AG04450 (cell line): ENCODE results near the gene GPR158. TPM values are rescaled to one million over a fixed set of nuclear protein-coding genes. Genes with fewer than 3 reads are reported as not detected.

Experiments
- CTCF ChIA-PET: fragments of 300-600, 350-600 bp; formaldehyde crosslinking; extraction: SDS; loops from one replicate; lab custom pipeline; 2022; ENCODE audit warnings: antibody characterized with exemption, inconsistent platforms; lab: Charles Lee
- POLR2A ChIA-PET: fragments of 350-600 bp; formaldehyde crosslinking; extraction: SDS; loops from one replicate; lab custom pipeline; 2021; ENCODE audit warnings: antibody characterized with exemption, inconsistent platforms; lab: Yijun Ruan, JAX
- DNase-seq: peaks from one replicate; pipeline ENCODE4 v3.0.0-alpha.2; 2011; ENCODE audit warnings: low read depth, low spot score
- H3K27ac ChIP-seq: one replicate; pipeline ENCODE4 v1.5.1; 2012; ENCODE audit warnings: low read depth, low read length, control low read depth
- H3K27me3 ChIP-seq: one replicate; pipeline ENCODE4 v1.6.0; 2012; ENCODE audit warnings: low read length; ENCODE audit not compliant: control insufficient read depth, insufficient read depth
- H3K4me3 ChIP-seq: 2 replicates; pipeline ENCODE4 v1.5.1; 2011; ENCODE audit warnings: mild to moderate bottlenecking, low read depth, low read length, control low read depth
- H3K9me3 ChIP-seq: 2 replicates; pipeline ENCODE4 v1.5.1; 2012; ENCODE audit warnings: low read length; ENCODE audit not compliant: control insufficient read depth, insufficient read depth
- CTCF ChIP-seq: IDR thresholded peaks from 2 replicates; pipeline ENCODE4 v1.5.1; 2011; ENCODE audit warnings: low read depth, low read length, control low read depth, inconsistent platforms
- polyA plus RNA-seq: library from polyadenylated mRNA; depleted of rRNA; stranded (reverse); fragments of >200 nt; gene quantifications from 2 replicates; pipeline ENCODE4 v1.2.3, GENCODE V29; 2011

GPR158 gene
- polyA plus RNA-seq, 1 experiment = not detected

- ChIA-PET CTCF (no interaction called here), POLR2A (no interaction called here)
- Histone ChIP-seq H3K9me3 (peaks cover 2% of the 10 kb centered on the region; the same call in 1 of the 2 replicates), H3K4me3 (no peak overlapping the region), H3K27ac (no peak overlapping the region), H3K27me3 (no peaks in the 10 kb centered on the region)
- TF ChIP-seq CTCF = no peak
- DNase-seq = no peak
Measured at GRCh38 chr10:25561758-25562157, 387.0 kb downstream of the GPR158 start.

DNA sequence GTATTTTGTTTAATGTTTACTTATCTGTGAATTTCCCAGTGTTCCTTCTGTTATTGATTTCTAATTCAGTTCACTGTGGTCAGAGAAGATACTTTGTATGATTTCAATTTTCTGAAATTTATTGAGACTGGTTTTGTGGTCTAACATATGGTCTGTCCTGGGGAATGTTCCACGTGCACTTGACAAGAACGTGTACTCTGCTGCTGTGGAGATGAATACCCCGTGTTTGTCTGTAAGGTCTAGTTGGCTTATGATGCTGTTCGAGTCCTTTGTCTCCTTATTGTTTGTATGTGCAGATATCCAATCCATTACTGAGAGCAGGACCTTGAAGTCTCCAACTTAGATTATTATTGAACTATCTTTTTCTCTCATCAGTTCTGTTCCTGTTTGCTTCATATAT lies 387.7 kb downstream of the GPR158 start:
- ChIA-PET POLR2A (no interaction called here), CTCF (no interaction called here)
- TF ChIP-seq CTCF = no peak
- Histone ChIP-seq H3K9me3 (peaks cover 2% of the 10 kb centered on the region; the same call in 1 of the 2 replicates), H3K4me3 (no peak overlapping the region), H3K27ac (no peak overlapping the region), H3K27me3 (no peaks in the 10 kb centered on the region)
- DNase-seq = no peak

GRCh38 chr10:25564351-25564750 lies 389.6 kb downstream of the GPR158 start:
- H3K27ac ChIP-seq = no peak overlapping the region
- DNase-seq = no peak
- TF ChIP-seq CTCF = no peak
- H3K9me3 ChIP-seq = no peaks in the 10 kb centered on the region
- H3K27me3 ChIP-seq = no peaks in the 10 kb centered on the region
- ChIA-PET POLR2A (no interaction called here), CTCF (no interaction called here)
- no peak overlapping the region for H3K4me3 ChIP-seq

- Histone ChIP-seq H3K4me3 (no peak overlapping the region), H3K27ac (no peak overlapping the region), H3K9me3 (no peaks in the 10 kb centered on the region; the same call in 1 of the 2 replicates), H3K27me3 (no peaks in the 10 kb centered on the region)
- ChIA-PET POLR2A (no interaction called here), CTCF (no interaction called here)
- DNase-seq = no peak
- no peak for TF ChIP-seq CTCF
Measured at GRCh38 chr10:25565570-25565969, 390.8 kb downstream of the GPR158 start.

DNA sequence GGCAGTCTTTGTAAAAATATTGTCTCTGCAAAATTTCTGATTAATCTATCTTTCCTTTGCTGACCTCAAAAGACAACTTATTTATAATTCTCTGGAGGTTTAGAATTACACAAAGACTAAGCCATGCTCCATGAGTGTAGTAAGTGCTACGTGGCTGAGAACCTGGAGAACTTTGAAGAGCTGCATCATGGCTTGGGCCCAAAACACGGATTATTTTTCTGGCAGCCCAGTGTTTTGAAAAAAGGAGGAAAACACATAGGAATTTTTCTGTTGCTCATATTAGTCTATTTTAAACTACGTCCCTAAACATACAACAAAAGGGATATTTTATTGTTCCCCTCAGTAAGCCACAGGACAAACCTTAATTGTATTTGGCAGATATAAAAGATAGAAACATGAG lies 398.5 kb downstream of the GPR158 start:
- POLR2A ChIA-PET = no interaction called here
- CTCF ChIA-PET = interaction anchor here (0.7 kb wide), 1 partner anchor 323 kb away, joined by 3 read pairs; no protein-coding TSS in a partner anchor
- no peak for DNase-seq
- no peak for TF ChIP-seq CTCF
- no peak overlapping the region for H3K27ac ChIP-seq
- no peaks in the 10 kb centered on the region for H3K27me3 ChIP-seq
- H3K4me3 ChIP-seq = no peak overlapping the region
- no peaks in the 10 kb centered on the region; the same call in none of the 2 replicates for H3K9me3 ChIP-seq
